Sigmoid colon (tissue), 7 donors: ENCODE data around the gene ERGIC1. TPM values are rescaled to one million over a fixed set of nuclear protein-coding genes. Genes with fewer than 3 reads are reported as not detected.

ENCODE experiments used
- DNase-seq: peaks from one replicate; pipeline ENCODE4 v3.0.0-alpha.2; 2019
- H3K27ac ChIP-seq, 4 donors: fragments of 200-600 bp; sonication (generic); one replicate each; pipeline ENCODE4 v1.5.1; 2016 to 2019; ENCODE audit warnings: mild to moderate bottlenecking in 1 of 4
- H3K27me3 ChIP-seq, 3 donors: fragments of 200-600 bp; sonication (generic); one replicate each; pipeline ENCODE4 v1.5.1; 2019; ENCODE audit warnings: mild to moderate bottlenecking in 1 of 3
- H3K36me3 ChIP-seq, 4 donors: fragments of 200-600 bp; sonication (generic); one replicate each; pipeline ENCODE4 v1.5.1; 2016 to 2019
- H3K4me1 ChIP-seq, 4 donors: fragments of 200-600 bp; sonication (generic); one replicate each; pipeline ENCODE4 v1.5.1; 2017 to 2019
- H3K4me3 ChIP-seq, 4 donors: fragments of 200-600 bp; sonication (generic); one replicate each; pipeline ENCODE4 v1.5.1; 2017 to 2019; ENCODE audit warnings: mild to moderate bottlenecking in 2 of 4, moderate library complexity in 1 of 4
- H3K9me3 ChIP-seq, 4 donors: fragments of 200-600 bp in 3 of 4; sonication (generic) in 3 of 4; one replicate each; pipeline versions ENCODE4 v1.5.1 to v1.6.1; 2013 to 2019
- EP300 ChIP-seq, 4 donors: sonication (generic); formaldehyde crosslinking; IDR thresholded peaks; one replicate each; pipeline ENCODE4 v1.6.1; 2017; ENCODE audit warnings: antibody characterized with exemption in 4 of 4
- POLR2A ChIP-seq, 2 donors: fragments of 450-650 bp; IDR thresholded peaks; one replicate each; pipeline ENCODE4 v1.6.1; 2016; ENCODE audit warnings: antibody characterized with exemption in 2 of 2, mild to moderate bottlenecking in 2 of 2, moderate library complexity in 2 of 2
- POLR2AphosphoS5 ChIP-seq, 4 donors: sonication (generic); formaldehyde crosslinking; IDR thresholded peaks; one replicate each; pipeline ENCODE4 v1.6.1; 2017; ENCODE audit warnings: antibody characterized with exemption in 4 of 4
- WGBS, 2 donors: extraction: QIAGEN DNeasy Blood & Tissue Kit; methylation state at CpG; one replicate each; pipeline ENCODE4 v1.1.7; 2013; 5-methylcytosine and 5-hydroxymethylcytosine counted together
- intact Hi-C: fragments of 100-400 bp; cut with DNase I; formaldehyde crosslinking; loops from one replicate; pipeline ENCODE4 v1.15.1; 2023
- polyA plus RNA-seq, 3 donors: library from polyadenylated mRNA; stranded (reverse); fragments of 200-250 nt; gene quantifications; one replicate each; pipeline ENCODE4 v1.2.3, GENCODE V29; 2013
- total RNA-seq, 4 donors: library from RNA; depleted of rRNA; stranded (reverse); fragments of >200 nt; gene quantifications; one replicate each; pipeline ENCODE4 v1.1.0, GENCODE V29; 2016
- TF ChIP-seq, protein P1 (sequence below), 4 experiments: fragments of 450-650 bp in 3 of 4; fragments of 200-600 bp in 1 of 4; IDR thresholded peaks; one replicate each; pipeline ENCODE4 v1.5.1; 2016 to 2019; ENCODE audit warnings: antibody characterized with exemption in 4 of 4, mild to moderate bottlenecking in 3 of 4, moderate library complexity in 2 of 4
- donor health status: healthy with polysubstance abuse.
- donor health status: Bipolar disorder and iron deficiency.
- donor health status: healthy.

The ERGIC1 gene
- total and polyA plus RNA-seq, 7 donors, result 80.6 to 160 (median 117) TPM

DNA sequence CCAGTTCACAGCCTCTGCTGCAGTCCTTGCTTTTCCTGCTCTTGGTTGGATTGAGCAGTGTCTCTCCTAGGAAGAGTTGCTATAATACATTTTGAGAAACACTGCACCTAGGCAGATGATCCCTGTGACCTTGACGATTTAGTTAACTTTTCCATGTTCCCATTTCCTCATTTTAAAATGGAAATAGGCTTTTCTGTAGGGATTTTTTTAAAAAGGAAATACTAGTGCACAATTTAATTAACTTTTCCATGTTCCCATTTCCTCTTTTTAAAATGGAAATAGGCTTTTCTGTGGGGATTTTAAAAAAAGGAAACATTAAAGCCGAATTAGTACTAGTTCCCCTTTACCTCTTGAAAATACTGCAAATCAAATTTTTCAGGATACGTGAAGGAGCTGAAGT, 154.2 kb downstream of the ERGIC1 start:
- no peak for TF ChIP-seq POLR2A (IDR thresholded peaks at IDR 0.05)
- TF ChIP-seq EP300 (IDR thresholded peaks at IDR 0.05), result no peak
- TF ChIP-seq POLR2AphosphoS5 (IDR thresholded peaks at IDR 0.05), result no peak
- TF ChIP-seq, protein P1, sequence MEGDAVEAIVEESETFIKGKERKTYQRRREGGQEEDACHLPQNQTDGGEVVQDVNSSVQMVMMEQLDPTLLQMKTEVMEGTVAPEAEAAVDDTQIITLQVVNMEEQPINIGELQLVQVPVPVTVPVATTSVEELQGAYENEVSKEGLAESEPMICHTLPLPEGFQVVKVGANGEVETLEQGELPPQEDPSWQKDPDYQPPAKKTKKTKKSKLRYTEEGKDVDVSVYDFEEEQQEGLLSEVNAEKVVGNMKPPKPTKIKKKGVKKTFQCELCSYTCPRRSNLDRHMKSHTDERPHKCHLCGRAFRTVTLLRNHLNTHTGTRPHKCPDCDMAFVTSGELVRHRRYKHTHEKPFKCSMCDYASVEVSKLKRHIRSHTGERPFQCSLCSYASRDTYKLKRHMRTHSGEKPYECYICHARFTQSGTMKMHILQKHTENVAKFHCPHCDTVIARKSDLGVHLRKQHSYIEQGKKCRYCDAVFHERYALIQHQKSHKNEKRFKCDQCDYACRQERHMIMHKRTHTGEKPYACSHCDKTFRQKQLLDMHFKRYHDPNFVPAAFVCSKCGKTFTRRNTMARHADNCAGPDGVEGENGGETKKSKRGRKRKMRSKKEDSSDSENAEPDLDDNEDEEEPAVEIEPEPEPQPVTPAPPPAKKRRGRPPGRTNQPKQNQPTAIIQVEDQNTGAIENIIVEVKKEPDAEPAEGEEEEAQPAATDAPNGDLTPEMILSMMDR (IDR thresholded peaks at IDR 0.05), result no peak
- no peak for DNase-seq
- H3K4me3 ChIP-seq, result no peak overlapping the region
- H3K4me1 ChIP-seq, result peaks cover 0 to 31% (median 17%) of the 10 kb centered on the region in 4 donors
- intact Hi-C loops, result loop anchor here (10.0 kb wide), 1 partner anchor 297 kb away; no protein-coding TSS in a partner anchor
- peaks cover 0 to 49% (median 1%) of the 10 kb centered on the region in 4 donors for H3K36me3 ChIP-seq
- no peaks in the 10 kb centered on the region for H3K9me3 ChIP-seq
- H3K27ac ChIP-seq, result no peak overlapping the region
- no peaks in the 10 kb centered on the region for H3K27me3 ChIP-seq
- WGBS, 2 donors, result 72 to 76% methylated on average over 3 of the region's 3 CpGs

DNA sequence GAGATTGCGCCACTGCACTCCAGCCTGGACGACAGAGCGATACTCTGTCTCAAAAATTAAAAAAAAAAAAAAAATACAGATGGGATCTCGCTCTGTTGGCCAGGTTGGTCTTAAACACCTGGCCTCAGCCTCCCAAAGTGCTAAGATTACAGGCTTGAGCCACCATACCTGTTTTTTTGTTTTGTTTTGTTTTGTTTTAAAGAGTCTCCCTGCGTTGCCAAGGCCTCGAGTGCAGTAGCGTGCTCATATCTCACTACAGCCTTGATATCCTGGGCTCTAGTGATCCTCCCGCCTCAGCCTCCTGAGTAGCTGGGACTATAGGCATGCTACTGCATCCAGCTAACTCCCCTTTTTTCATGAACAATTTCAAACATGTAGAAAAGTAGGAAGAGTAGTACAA, 156.7 kb downstream of the ERGIC1 start:
- H3K27ac ChIP-seq, result no peak overlapping the region
- no peak overlapping the region for H3K4me3 ChIP-seq
- H3K36me3 ChIP-seq, result peaks cover 0 to 66% (median 11%) of the 10 kb centered on the region in 4 donors
- no peak for DNase-seq
- WGBS, 2 donors, result 92 to 95% methylated on average over 8 of the region's 8 CpGs
- intact Hi-C loops, result no loop called here
- no peaks in the 10 kb centered on the region for H3K27me3 ChIP-seq
- no peak for TF ChIP-seq POLR2AphosphoS5 (IDR thresholded peaks at IDR 0.05)
- no peak for TF ChIP-seq EP300 (IDR thresholded peaks at IDR 0.05)
- TF ChIP-seq POLR2A (IDR thresholded peaks at IDR 0.05), result no peak
- TF ChIP-seq, protein P1 (IDR thresholded peaks at IDR 0.05), result no peak
- H3K4me1 ChIP-seq, result peaks cover 0 to 16% (median 6%) of the 10 kb centered on the region in 4 donors
- H3K9me3 ChIP-seq, result no peaks in the 10 kb centered on the region

DNA sequence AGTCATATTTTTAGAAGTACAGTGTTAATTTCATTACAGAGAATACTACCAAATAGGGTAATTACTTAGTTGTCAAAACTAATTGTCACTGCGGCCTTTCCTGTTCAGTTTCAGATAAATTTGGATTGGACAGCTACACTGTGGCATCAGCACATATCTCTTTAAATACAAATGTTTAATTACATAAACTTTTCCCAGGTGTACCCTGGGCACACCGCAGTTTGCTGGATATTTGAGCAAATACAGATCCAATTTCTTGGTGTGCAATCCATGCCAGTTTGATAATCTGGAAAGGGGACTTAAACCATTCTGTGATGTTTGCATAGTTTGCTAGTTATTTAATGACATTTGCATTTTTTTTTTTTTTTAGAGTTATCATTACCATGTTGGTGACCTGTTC, 160.4 kb downstream of the ERGIC1 start:
- intact Hi-C loops, result no loop called here
- WGBS, 2 donors, result 95 to 97% methylated on average over 2 of the region's 2 CpGs
- TF ChIP-seq EP300 (IDR thresholded peaks at IDR 0.05) (no peak), POLR2A (IDR thresholded peaks at IDR 0.05) (no peak), POLR2AphosphoS5 (IDR thresholded peaks at IDR 0.05) (no peak)
- TF ChIP-seq, protein P1 (IDR thresholded peaks at IDR 0.05), result no peak
- Histone ChIP-seq H3K4me3 (no peak overlapping the region), H3K36me3 (peaks cover 0 to 52% (median 14%) of the 10 kb centered on the region in 4 donors), H3K4me1 (peaks cover 0 to 11% (median 4%) of the 10 kb centered on the region in 4 donors), H3K27ac (no peak overlapping the region), H3K9me3 (no peaks in the 10 kb centered on the region), H3K27me3 (no peaks in the 10 kb centered on the region)
- no peak for DNase-seq

DNA sequence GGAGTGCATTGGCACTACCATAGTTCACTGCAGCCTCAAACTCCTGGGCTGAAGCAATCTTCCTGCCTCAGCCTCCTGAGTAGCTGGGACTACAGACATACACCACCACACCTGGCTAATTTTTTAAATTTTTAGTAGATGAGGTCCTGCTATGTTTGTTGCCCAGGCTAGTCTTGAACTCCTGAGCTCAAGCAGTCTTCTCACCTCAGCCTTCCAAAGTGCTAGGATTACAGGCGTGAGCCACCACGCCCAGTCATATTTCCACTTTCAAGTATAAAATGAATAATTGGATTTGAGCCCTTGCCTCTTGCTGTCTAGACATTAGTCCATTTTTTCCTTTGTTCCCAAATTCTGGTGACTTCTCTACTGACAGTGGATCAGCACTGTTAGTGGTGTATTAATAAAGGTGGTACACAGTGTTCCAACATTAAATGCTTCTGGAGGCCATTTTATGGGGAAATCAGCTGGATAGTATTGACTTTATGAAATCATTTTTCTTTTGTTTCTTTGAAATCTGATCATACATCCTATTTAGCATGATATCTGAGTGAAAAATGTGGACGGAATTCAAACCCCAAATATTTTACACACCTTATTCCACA, 165.4 kb downstream of the ERGIC1 start:
- no peaks in the 10 kb centered on the region for H3K9me3 ChIP-seq
- no peak for DNase-seq
- peak overlapping the region in 1 of 4 donors; percentile 47 for H3K27ac ChIP-seq
- H3K4me1 ChIP-seq, result peaks cover 0 to 32% (median 17%) of the 10 kb centered on the region in 4 donors
- intact Hi-C loops, result no loop called here
- WGBS, 2 donors, result 41 to 80% methylated on average over 3 of the region's 3 CpGs
- H3K36me3 ChIP-seq, result peaks cover 0 to 30% (median 14%) of the 10 kb centered on the region in 4 donors
- no peaks in the 10 kb centered on the region for H3K27me3 ChIP-seq
- H3K4me3 ChIP-seq, result no peak overlapping the region
- TF ChIP-seq POLR2A (IDR thresholded peaks at IDR 0.05) (no peak), POLR2AphosphoS5 (IDR thresholded peaks at IDR 0.05) (no peak), EP300 (IDR thresholded peaks at IDR 0.05) (no peak)
- TF ChIP-seq, protein P1 (IDR thresholded peaks at IDR 0.05), result no peak
